HepG2 (cell line): ENCODE data around the gene MXRA8. TPM values are rescaled to one million over a fixed set of nuclear protein-coding genes. Genes with fewer than 3 reads are reported as not detected.

Experiments
- ARNT ChIP-seq: fragments of 450-650 bp; IDR thresholded peaks from 2 replicates; pipeline ENCODE4 v1.6.1; 2017
- CBX5 ChIP-seq: sonication (generic); formaldehyde crosslinking; IDR thresholded peaks from 2 replicates; pipeline ENCODE4 v1.4.0; 2020; ENCODE audit warnings: missing genetic modification reagents, borderline replicate concordance
- ISL2 ChIP-seq: sonication (generic); formaldehyde crosslinking; IDR thresholded peaks from 2 replicates; pipeline ENCODE4 v1.5.0; 2020; ENCODE audit warnings: missing genetic modification reagents
- NFKB2 ChIP-seq: sonication (generic); formaldehyde crosslinking; IDR thresholded peaks from 2 replicates; pipeline ENCODE4 v1.4.0; 2020; ENCODE audit warnings: missing genetic modification reagents, borderline replicate concordance
- NPAS2 ChIP-seq: sonication (generic); formaldehyde crosslinking; IDR thresholded peaks from 2 replicates; pipeline ENCODE4 v1.8.0; 2022; ENCODE audit warnings: mild to moderate bottlenecking, missing genetic modification reagents, borderline replicate concordance
- NR2F1 ChIP-seq, 2 experiments: fragments of 450-650 bp in 1 of 2; formaldehyde crosslinking in 1 of 2; IDR thresholded peaks; 2 replicates each; pipeline versions ENCODE4 v1.5.0 to v1.6.1; 2016 to 2020; ENCODE audit warnings: mild to moderate bottlenecking in 1 of 2, missing compliant biosample characterization in 1 of 2, missing genetic modification reagents in 1 of 2, moderate library complexity in 1 of 2
- SRSF1 ChIP-seq: fragments of 200-400 bp; formaldehyde crosslinking; optimal IDR thresholded peaks from 2 replicates; pipeline ENCODE3; 2017; ENCODE audit warnings: mild to moderate bottlenecking, low read depth, low read length, moderate library complexity
- TBL1XR1 ChIP-seq: fragments of 150-350 bp; IDR thresholded peaks from 2 replicates; pipeline ENCODE4 v1.6.1; 2014; ENCODE audit warnings: borderline replicate concordance, low read length; ENCODE audit not compliant: partially characterized antibody
- ZBTB21 ChIP-seq: sonication (generic); formaldehyde crosslinking; IDR thresholded peaks from 2 replicates; pipeline ENCODE4 v1.4.0; 2020; ENCODE audit warnings: missing genetic modification reagents
- ZKSCAN1 ChIP-seq: fragments of 150-350 bp; IDR thresholded peaks from 2 replicates; pipeline ENCODE4 v1.6.1; 2014; ENCODE audit warnings: low read length
- ZNF44 ChIP-seq: sonication (generic); formaldehyde crosslinking; IDR thresholded peaks from 2 replicates; pipeline ENCODE4 v1.5.1; 2020; ENCODE audit warnings: mild to moderate bottlenecking, missing genetic modification reagents
- ZNF724P ChIP-seq: sonication (generic); formaldehyde crosslinking; IDR thresholded peaks from 2 replicates; pipeline ENCODE4 v1.8.0; 2022; ENCODE audit warnings: missing genetic modification reagents, borderline replicate concordance
- ZSCAN31 ChIP-seq: sonication (generic); formaldehyde crosslinking; IDR thresholded peaks from 2 replicates; pipeline ENCODE4 v1.5.0; 2020; ENCODE audit warnings: low read depth, mild to moderate bottlenecking, missing genetic modification reagents
- polyA plus RNA-seq, 8 experiments: library from polyadenylated mRNA; depleted of rRNA in 3 of 8; stranded (reverse) in 7 of 8; unstranded in 1 of 8; fragments of >200 nt; fragmentation: Illumina TruSeq in 4 of 8; extraction: Trizol in 4 of 8; gene quantifications; 2 replicates each; pipeline versions ENCODE4 v1.2.1 to v1.2.3, GENCODE V29; 2011 to 2016; ENCODE audit warnings: low read depth in 4 of 8, missing spikeins in 1 of 8, mixed read lengths in 1 of 8; ENCODE audit not compliant: insufficient read depth in 1 of 8
- total RNA-seq, 5 experiments: library from RNA; depleted of rRNA; stranded (reverse); fragments of >200 nt; fragmentation: Illumina TruSeq; extraction: Trizol; gene quantifications; 2 replicates each; pipeline ENCODE4 v1.2.3, GENCODE V29; 2016; ENCODE audit warnings: low read depth in 1 of 5
- TF ChIP-seq, protein P1 (sequence below): sonication (generic); formaldehyde crosslinking; IDR thresholded peaks from 2 replicates; pipeline ENCODE4 v1.5.0; 2020; ENCODE audit warnings: missing genetic modification reagents
- TF ChIP-seq, protein P2 (sequence below): sonication (generic); formaldehyde crosslinking; IDR thresholded peaks from 2 replicates; pipeline ENCODE4 v1.5.0; 2020; ENCODE audit warnings: mild to moderate bottlenecking, missing genetic modification reagents, borderline replicate concordance
- TF ChIP-seq, protein P3 (sequence below): sonication (generic); formaldehyde crosslinking; IDR thresholded peaks from 2 replicates; pipeline ENCODE4 v1.4.0; 2020; ENCODE audit warnings: mild to moderate bottlenecking, missing genetic modification reagents
- TF ChIP-seq, protein P4 (sequence below): sonication (generic); formaldehyde crosslinking; IDR thresholded peaks from 2 replicates; pipeline ENCODE4 v1.4.0; 2020; ENCODE audit warnings: mild to moderate bottlenecking, low read depth, missing genetic modification reagents
- TF ChIP-seq, protein P5 (sequence below): sonication (generic); formaldehyde crosslinking; IDR thresholded peaks from 2 replicates; pipeline ENCODE4 v1.4.0; 2020; ENCODE audit warnings: missing genetic modification reagents
- TF ChIP-seq, protein P6 (sequence below): sonication (generic); formaldehyde crosslinking; IDR thresholded peaks from 2 replicates; pipeline ENCODE4 v1.4.0; 2020; ENCODE audit warnings: missing genetic modification reagents

MXRA8 gene
- total and polyA plus RNA-seq, 2 of the 13 experiments (the other 11 are each of a cell fraction or from before 2014, with no cell fraction given), result 19.8 to 44.8 TPM

DNA sequence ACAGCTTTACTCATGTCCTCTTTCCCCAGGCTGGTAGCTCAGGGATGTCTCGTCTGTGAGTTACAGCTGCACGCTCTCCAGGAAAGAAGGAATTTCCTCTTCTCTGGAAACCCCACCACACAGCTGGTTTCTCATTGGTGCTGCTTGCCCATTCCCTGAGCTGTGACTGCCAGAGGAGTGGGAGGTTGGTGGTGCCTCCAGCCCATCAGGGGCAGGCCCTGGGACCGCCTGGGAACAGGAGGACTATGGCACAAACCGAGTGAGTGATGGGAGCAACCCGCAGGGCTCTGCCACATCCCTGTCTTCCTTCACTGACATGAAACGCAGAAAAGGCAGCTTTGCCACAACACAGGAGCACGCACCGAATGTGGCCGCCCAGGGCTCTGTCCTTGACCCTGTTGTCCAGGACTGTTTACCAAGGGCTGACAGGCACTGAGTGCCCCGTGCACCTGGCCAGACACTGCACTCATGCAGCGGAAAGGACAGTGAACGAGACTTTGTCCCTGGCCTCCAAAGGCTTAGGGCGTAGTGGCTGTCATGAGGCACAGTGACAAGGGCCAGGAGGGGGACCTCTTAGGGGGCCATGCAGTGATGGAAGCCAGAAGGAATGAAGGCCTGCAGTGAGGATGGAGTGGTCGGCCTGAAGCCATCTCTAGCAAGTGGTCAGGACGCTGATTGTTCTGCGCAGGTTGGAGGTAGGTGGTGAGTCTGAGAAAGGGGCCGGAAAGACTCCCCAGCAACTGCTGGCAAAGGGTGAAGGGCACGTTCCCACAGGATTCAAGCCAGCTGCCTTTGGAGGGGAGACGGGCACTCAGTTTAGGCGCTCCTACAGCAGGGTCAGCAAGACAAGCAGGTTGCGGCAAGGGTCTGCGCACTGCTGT lies 42.5 kb upstream of the MXRA8 start (continued):
- TF ChIP-seq, protein P1, sequence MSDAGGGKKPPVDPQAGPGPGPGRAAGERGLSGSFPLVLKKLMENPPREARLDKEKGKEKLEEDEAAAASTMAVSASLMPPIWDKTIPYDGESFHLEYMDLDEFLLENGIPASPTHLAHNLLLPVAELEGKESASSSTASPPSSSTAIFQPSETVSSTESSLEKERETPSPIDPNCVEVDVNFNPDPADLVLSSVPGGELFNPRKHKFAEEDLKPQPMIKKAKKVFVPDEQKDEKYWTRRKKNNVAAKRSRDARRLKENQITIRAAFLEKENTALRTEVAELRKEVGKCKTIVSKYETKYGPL (CRISPR knock-in tag), result no peak
- TF ChIP-seq CBX5 (CRISPR knock-in tag) (peak; percentile 82; the same call in 1 of the 2 replicates), NFKB2 (CRISPR knock-in tag) (peak; percentile 68; the same call in 1 of the 2 replicates), ZSCAN31 (peak; percentile 89; the same call in 1 of the 2 replicates), NPAS2 (CRISPR knock-in tag) (no peak), ISL2 (CRISPR knock-in tag) (peak; percentile 83), TBL1XR1 (peak; percentile 94), ARNT (no peak), ZNF44 (CRISPR knock-in tag) (peak; percentile 37; the same call in 1 of the 2 replicates), SRSF1 (peak; percentile 55), ZNF724P (CRISPR knock-in tag) (no peak; the same call in 1 of the 2 replicates), ZKSCAN1 (peak; percentile 61; the same call in 1 of the 2 replicates), NR2F1 (CRISPR knock-in tag; IDR thresholded peaks at IDR 0.05) (peak; percentile 98 to 99), ZBTB21 (CRISPR knock-in tag) (peak; percentile 70)
- TF ChIP-seq, protein P2, sequence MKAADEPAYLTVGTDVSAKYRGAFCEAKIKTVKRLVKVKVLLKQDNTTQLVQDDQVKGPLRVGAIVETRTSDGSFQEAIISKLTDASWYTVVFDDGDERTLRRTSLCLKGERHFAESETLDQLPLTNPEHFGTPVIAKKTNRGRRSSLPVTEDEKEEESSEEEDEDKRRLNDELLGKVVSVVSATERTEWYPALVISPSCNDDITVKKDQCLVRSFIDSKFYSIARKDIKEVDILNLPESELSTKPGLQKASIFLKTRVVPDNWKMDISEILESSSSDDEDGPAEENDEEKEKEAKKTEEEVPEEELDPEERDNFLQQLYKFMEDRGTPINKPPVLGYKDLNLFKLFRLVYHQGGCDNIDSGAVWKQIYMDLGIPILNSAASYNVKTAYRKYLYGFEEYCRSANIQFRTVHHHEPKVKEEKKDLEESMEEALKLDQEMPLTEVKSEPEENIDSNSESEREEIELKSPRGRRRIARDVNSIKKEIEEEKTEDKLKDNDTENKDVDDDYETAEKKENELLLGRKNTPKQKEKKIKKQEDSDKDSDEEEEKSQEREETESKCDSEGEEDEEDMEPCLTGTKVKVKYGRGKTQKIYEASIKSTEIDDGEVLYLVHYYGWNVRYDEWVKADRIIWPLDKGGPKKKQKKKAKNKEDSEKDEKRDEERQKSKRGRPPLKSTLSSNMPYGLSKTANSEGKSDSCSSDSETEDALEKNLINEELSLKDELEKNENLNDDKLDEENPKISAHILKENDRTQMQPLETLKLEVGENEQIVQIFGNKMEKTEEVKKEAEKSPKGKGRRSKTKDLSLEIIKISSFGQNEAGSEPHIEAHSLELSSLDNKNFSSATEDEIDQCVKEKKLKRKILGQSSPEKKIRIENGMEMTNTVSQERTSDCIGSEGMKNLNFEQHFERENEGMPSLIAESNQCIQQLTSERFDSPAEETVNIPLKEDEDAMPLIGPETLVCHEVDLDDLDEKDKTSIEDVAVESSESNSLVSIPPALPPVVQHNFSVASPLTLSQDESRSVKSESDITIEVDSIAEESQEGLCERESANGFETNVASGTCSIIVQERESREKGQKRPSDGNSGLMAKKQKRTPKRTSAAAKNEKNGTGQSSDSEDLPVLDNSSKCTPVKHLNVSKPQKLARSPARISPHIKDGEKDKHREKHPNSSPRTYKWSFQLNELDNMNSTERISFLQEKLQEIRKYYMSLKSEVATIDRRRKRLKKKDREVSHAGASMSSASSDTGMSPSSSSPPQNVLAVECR, result peak; percentile 98
- TF ChIP-seq, protein P3, sequence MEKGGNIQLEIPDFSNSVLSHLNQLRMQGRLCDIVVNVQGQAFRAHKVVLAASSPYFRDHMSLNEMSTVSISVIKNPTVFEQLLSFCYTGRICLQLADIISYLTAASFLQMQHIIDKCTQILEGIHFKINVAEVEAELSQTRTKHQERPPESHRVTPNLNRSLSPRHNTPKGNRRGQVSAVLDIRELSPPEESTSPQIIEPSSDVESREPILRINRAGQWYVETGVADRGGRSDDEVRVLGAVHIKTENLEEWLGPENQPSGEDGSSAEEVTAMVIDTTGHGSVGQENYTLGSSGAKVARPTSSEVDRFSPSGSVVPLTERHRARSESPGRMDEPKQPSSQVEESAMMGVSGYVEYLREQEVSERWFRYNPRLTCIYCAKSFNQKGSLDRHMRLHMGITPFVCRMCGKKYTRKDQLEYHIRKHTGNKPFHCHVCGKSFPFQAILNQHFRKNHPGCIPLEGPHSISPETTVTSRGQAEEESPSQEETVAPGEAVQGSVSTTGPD, result 0 out of 2 replicates have a peak, but pooled peaks have one; percentile 27
- TF ChIP-seq, protein P4, sequence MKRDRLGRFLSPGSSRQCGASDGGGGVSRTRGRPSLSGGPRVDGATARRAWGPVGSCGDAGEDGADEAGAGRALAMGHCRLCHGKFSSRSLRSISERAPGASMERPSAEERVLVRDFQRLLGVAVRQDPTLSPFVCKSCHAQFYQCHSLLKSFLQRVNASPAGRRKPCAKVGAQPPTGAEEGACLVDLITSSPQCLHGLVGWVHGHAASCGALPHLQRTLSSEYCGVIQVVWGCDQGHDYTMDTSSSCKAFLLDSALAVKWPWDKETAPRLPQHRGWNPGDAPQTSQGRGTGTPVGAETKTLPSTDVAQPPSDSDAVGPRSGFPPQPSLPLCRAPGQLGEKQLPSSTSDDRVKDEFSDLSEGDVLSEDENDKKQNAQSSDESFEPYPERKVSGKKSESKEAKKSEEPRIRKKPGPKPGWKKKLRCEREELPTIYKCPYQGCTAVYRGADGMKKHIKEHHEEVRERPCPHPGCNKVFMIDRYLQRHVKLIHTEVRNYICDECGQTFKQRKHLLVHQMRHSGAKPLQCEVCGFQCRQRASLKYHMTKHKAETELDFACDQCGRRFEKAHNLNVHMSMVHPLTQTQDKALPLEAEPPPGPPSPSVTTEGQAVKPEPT (CRISPR knock-in tag), result peak; percentile 24; the same call in 1 of the 2 replicates
- TF ChIP-seq, protein P5, sequence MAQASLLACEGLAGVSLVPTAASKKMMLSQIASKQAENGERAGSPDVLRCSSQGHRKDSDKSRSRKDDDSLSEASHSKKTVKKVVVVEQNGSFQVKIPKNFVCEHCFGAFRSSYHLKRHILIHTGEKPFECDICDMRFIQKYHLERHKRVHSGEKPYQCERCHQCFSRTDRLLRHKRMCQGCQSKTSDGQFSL, result 0 out of 2 replicates have a peak, but pooled peaks have one; percentile 30
- TF ChIP-seq, protein P6, sequence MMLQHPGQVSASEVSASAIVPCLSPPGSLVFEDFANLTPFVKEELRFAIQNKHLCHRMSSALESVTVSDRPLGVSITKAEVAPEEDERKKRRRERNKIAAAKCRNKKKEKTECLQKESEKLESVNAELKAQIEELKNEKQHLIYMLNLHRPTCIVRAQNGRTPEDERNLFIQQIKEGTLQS (CRISPR knock-in tag), result peak; percentile 62
